GM21360 (cell line): Measurements from ENCODE around the gene GRIP2.

Experiments used
- ATAC-seq: cut with Tn5 transposase; IDR thresholded peaks from one replicate; pipeline ENCODE4 v1.9.1; 2021; ENCODE audit warnings: mild to moderate bottlenecking, moderate library complexity; ENCODE audit not compliant: unreplicated experiment

GRIP2 gene

GRCh38 chr3:14541646-14542045 lies 1.5 kb upstream of the GRIP2 start:
- ATAC-seq, result no peak

- no peak for ATAC-seq
Observed at GRCh38 chr3:14540821-14541385, 761 bp upstream of the GRIP2 start.

GRCh38 chr3:14539384-14539741 lies 779 bp downstream of the GRIP2 start:
- ATAC-seq, result no peak

- ATAC-seq, result no peak
Observed at GRCh38 chr3:14538451-14539088, 1.6 kb downstream of the GRIP2 start.

- no peak for ATAC-seq
Observed at GRCh38 chr3:14537590-14538450, 2.3 kb downstream of the GRIP2 start.

GRCh38 chr3:14536837-14537589 lies 3.1 kb downstream of the GRIP2 start:
- no peak for ATAC-seq

GRCh38 chr3:14536055-14536815 lies 3.9 kb downstream of the GRIP2 start:
- no peak for ATAC-seq

GRCh38 chr3:14535616-14536015 lies 4.5 kb downstream of the GRIP2 start:
- no peak for ATAC-seq

- no peak for ATAC-seq
Observed at GRCh38 chr3:14534516-14535191, 5.5 kb downstream of the GRIP2 start.

- ATAC-seq, result no peak
Observed at GRCh38 chr3:14533457-14533958, 6.6 kb downstream of the GRIP2 start.

GRCh38 chr3:14532691-14533456 lies 7.3 kb downstream of the GRIP2 start:
- no peak for ATAC-seq

GRCh38 chr3:14531856-14532395 lies 8.2 kb downstream of the GRIP2 start:
- no peak for ATAC-seq

GRCh38 chr3:14528081-14528480 lies 12.1 kb downstream of the GRIP2 start:
- ATAC-seq, result no peak

- no peak for ATAC-seq
Observed at GRCh38 chr3:14525685-14526631, 14.2 kb downstream of the GRIP2 start.

GRCh38 chr3:14524920-14525660 lies 15.1 kb downstream of the GRIP2 start:
- no peak for ATAC-seq

- ATAC-seq, result no peak
Observed at GRCh38 chr3:14524311-14524711, 15.8 kb downstream of the GRIP2 start.

GRCh38 chr3:14523792-14524191 lies 16.4 kb downstream of the GRIP2 start:
- no peak for ATAC-seq
